Putamen (tissue), 1 donor: Measurements from ENCODE around the gene TRPM4.
"Not testable (repeated sequence)": the region's sequence is repeated elsewhere in the genome, so short reads cannot be mapped to it uniquely, and the experiment has no call there.

Source experiments
- DNase-seq: peaks from one replicate; pipeline ENCODE4 v3.0.0-alpha.2; 2016; ENCODE audit warnings: low spot score

TRPM4 gene

GRCh38 chr19:49151267-49152118 is 6.1 kb upstream of the TRPM4 start:
- DNase-seq, result no peak

GRCh38 chr19:49152119-49152550 is 5.5 kb upstream of the TRPM4 start:
- DNase-seq, result no peak

- no peak for DNase-seq
These were observed 4.3 kb upstream of the TRPM4 start for GRCh38 chr19:49153167-49153809.

- no peak for DNase-seq
These were observed 3.3 kb upstream of the TRPM4 start for GRCh38 chr19:49154279-49154678.

GRCh38 chr19:49155005-49155819 is 2.4 kb upstream of the TRPM4 start, which contains the start of gene HRC:
Gene HRC (minus strand): TSS chr19:49155396. CDS start chr19:49155237, 159 bp downstream.
- no peak for DNase-seq

- no peak for DNase-seq
These were observed 1.7 kb upstream of the TRPM4 start for GRCh38 chr19:49155820-49156346.

GRCh38 chr19:49160450-49161189 is 3.0 kb downstream of the TRPM4 start:
- DNase-seq, result no peak

GRCh38 chr19:49161987-49162386 is 4.4 kb downstream of the TRPM4 start:
- DNase-seq, result no peak

- no peak for DNase-seq
These were observed 7.6 kb downstream of the TRPM4 start for GRCh38 chr19:49165111-49165750.

- no peak for DNase-seq
These were observed 8.3 kb downstream of the TRPM4 start for GRCh38 chr19:49165865-49166301.

- no peak for DNase-seq
These were observed 10.3 kb downstream of the TRPM4 start for GRCh38 chr19:49167857-49168409.

- no peak for DNase-seq
These were observed 10.8 kb downstream of the TRPM4 start for GRCh38 chr19:49168421-49168820.

GRCh38 chr19:49173198-49173597 is 15.6 kb downstream of the TRPM4 start:
- DNase-seq, result no peak

- no peak for DNase-seq
These were observed 23.1 kb downstream of the TRPM4 start for GRCh38 chr19:49180659-49181058.

GRCh38 chr19:49182010-49182847 is 24.6 kb downstream of the TRPM4 start:
- not testable (repeated sequence) for DNase-seq

- DNase-seq, result no peak
These were observed 25.3 kb downstream of the TRPM4 start for GRCh38 chr19:49182848-49183375.

- DNase-seq, result no peak
These were observed 28.5 kb downstream of the TRPM4 start for GRCh38 chr19:49186108-49186507.

GRCh38 chr19:49188626-49189200 is 31.1 kb downstream of the TRPM4 start:
- no peak for DNase-seq

GRCh38 chr19:49189259-49189658 is 31.7 kb downstream of the TRPM4 start:
- DNase-seq, result no peak
